Activated naive CD4-positive, alpha-beta T cell treated with anti-CD3 and anti-CD28 coated beads, Interleukin-2, amount 10 ng/mL, durations not matched to agents 7 days and 5 days (primary cell): Measurements from ENCODE around the gene PUS3.

ENCODE experiments used
- CTCF ChIA-PET: fragments of 350-600 bp; sonication (Branson Sonifier 250); formaldehyde crosslinking; loops from one replicate; lab custom pipeline; 2021; ENCODE audit warnings: antibody characterized with exemption; lab: Charles Lee
- DNase-seq: peaks from one replicate; pipeline ENCODE4 v3.0.0-alpha.2; 2020
- H3K27ac Mint-ChIP-seq: one replicate; pipeline ENCODE4 v1.8.0; 2021; ENCODE audit warnings: mild to moderate bottlenecking, moderate library complexity, mixed read lengths
- H3K27me3 Mint-ChIP-seq: one replicate; pipeline ENCODE4 v1.8.0; 2021; ENCODE audit warnings: mild to moderate bottlenecking, mixed read lengths
- H3K36me3 Mint-ChIP-seq: one replicate; pipeline ENCODE4 v1.8.0; 2021; ENCODE audit warnings: mixed read lengths
- H3K4me1 Mint-ChIP-seq: one replicate; pipeline ENCODE4 v1.8.0; 2021; ENCODE audit warnings: mixed read lengths
- H3K4me3 Mint-ChIP-seq: one replicate; pipeline ENCODE4 v1.8.0; 2021; ENCODE audit warnings: mild to moderate bottlenecking, moderate library complexity, mixed read lengths
- H3K9me3 Mint-ChIP-seq: one replicate; pipeline ENCODE4 v1.8.0; 2021; ENCODE audit warnings: mixed read lengths

The PUS3 gene

GRCh38 chr11:125902927-125903710 is at the start of gene PUS3:
Gene PUS3, minus strand, starts transcription at chr11:125903206. Its CDS starts 6,922 bp downstream, at chr11:125896284.
- DNase-seq, result peak; percentile 92
- H3K27me3 Mint-ChIP-seq, result peaks cover 39% of the 10 kb centered on the region
- peak within 1 kb of the TSS; percentile 94 for H3K4me3 Mint-ChIP-seq
- H3K27ac Mint-ChIP-seq, result peak within 1 kb of the TSS; percentile 90
- peaks cover 31% of the 10 kb centered on the region for H3K36me3 Mint-ChIP-seq
- peaks cover 27% of the 10 kb centered on the region for H3K4me1 Mint-ChIP-seq
- CTCF ChIA-PET, result interaction anchor here (1.1 to 1.3 kb wide), 3 partner anchors 14 to 19 kb away, joined by 3 read pairs; no protein-coding TSS in a partner anchor
- no peaks in the 10 kb centered on the region for H3K9me3 Mint-ChIP-seq

DNA sequence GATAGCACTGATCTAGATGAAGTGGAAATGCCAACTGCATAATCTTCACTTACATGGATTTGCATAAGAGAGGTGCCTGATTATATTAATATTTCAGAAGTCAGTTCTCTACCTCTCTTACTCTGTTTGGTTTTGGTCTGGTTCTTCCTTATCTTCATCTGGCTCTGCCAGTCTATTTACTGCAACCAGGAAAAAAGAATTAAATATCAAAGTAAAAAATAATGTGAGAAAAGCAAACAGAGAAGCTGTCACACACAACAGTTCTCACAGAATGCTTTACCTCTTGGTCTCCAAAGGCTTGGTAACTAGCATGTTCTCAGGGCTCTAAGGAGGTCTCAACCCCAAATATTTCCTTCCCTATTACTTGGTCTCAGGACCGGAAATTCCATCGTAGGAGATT is 49.6 kb upstream of the PUS3 start:
- Mint-ChIP-seq H3K36me3 (no peaks in the 10 kb centered on the region), H3K27ac (no peak overlapping the region), H3K27me3 (peaks cover 13% of the 10 kb centered on the region), H3K4me3 (no peak overlapping the region), H3K4me1 (peaks cover under 1% of the 10 kb centered on the region), H3K9me3 (no peaks in the 10 kb centered on the region)
- CTCF ChIA-PET, result interaction anchor here (2.3 kb wide), 1 partner anchor 11 kb away, joined by 5 read pairs; no protein-coding TSS in a partner anchor
- no peak for DNase-seq

DNA sequence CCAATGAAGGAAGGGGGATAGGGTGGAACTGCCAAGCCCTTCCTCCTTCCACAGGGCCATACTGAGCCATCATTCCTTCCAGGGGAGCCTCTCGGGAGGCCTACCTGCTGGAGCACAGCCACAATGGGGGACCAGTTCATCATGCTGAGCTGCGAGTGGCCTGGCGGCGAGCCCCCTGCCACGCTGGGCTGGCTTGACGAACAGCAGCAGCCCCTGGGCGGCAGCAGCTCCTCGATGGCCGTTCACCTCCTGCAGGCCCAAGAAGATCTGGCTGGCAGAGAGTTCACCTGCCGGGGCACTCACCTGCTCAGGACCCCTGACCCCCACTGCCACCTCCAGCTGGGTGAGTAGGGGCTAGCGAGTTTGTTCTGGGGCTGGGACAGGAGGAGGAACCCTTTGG is 48.7 kb upstream of the PUS3 start:
- Mint-ChIP-seq H3K27me3 (peaks cover 13% of the 10 kb centered on the region), H3K9me3 (no peaks in the 10 kb centered on the region), H3K4me3 (no peak overlapping the region), H3K4me1 (no peaks in the 10 kb centered on the region), H3K27ac (no peak overlapping the region), H3K36me3 (no peaks in the 10 kb centered on the region)
- CTCF ChIA-PET, result interaction anchor here (2.3 kb wide), 1 partner anchor 10 kb away, joined by 5 read pairs; no protein-coding TSS in a partner anchor
- no peak for DNase-seq

GRCh38 chr11:125950696-125951651 is 48.0 kb upstream of the PUS3 start:
- CTCF ChIA-PET, result interaction anchor here (0.6 to 2.3 kb wide), 2 partner anchors 10 to 249 kb away, joined by 3 to 5 read pairs; no protein-coding TSS in a partner anchor
- Mint-ChIP-seq H3K9me3 (no peaks in the 10 kb centered on the region), H3K36me3 (no peaks in the 10 kb centered on the region), H3K4me3 (no peak overlapping the region), H3K4me1 (no peaks in the 10 kb centered on the region), H3K27me3 (peaks cover 13% of the 10 kb centered on the region), H3K27ac (no peak overlapping the region)
- no peak for DNase-seq

- no peak for DNase-seq
- H3K36me3 Mint-ChIP-seq, result no peaks in the 10 kb centered on the region
- no peaks in the 10 kb centered on the region for H3K4me1 Mint-ChIP-seq
- H3K9me3 Mint-ChIP-seq, result no peaks in the 10 kb centered on the region
- peaks cover 13% of the 10 kb centered on the region for H3K27me3 Mint-ChIP-seq
- no peak overlapping the region for H3K27ac Mint-ChIP-seq
- CTCF ChIA-PET, result interaction anchor here (0.6 kb wide), 1 partner anchor 248 kb away, joined by 3 read pairs; no protein-coding TSS in a partner anchor
- H3K4me3 Mint-ChIP-seq, result no peak overlapping the region
Measured at GRCh38 chr11:125950178-125950490, 47.1 kb upstream of the PUS3 start.

GRCh38 chr11:125949271-125950177 is 46.5 kb upstream of the PUS3 start:
- H3K4me3 Mint-ChIP-seq, result no peak overlapping the region
- H3K9me3 Mint-ChIP-seq, result no peaks in the 10 kb centered on the region
- H3K4me1 Mint-ChIP-seq, result no peaks in the 10 kb centered on the region
- CTCF ChIA-PET, result interaction anchor here (1.4 kb wide), 1 partner anchor 11 kb away, joined by 3 read pairs; no protein-coding TSS in a partner anchor
- peaks cover 16% of the 10 kb centered on the region for H3K27me3 Mint-ChIP-seq
- H3K27ac Mint-ChIP-seq, result no peak overlapping the region
- no peak for DNase-seq
- no peaks in the 10 kb centered on the region for H3K36me3 Mint-ChIP-seq

DNA sequence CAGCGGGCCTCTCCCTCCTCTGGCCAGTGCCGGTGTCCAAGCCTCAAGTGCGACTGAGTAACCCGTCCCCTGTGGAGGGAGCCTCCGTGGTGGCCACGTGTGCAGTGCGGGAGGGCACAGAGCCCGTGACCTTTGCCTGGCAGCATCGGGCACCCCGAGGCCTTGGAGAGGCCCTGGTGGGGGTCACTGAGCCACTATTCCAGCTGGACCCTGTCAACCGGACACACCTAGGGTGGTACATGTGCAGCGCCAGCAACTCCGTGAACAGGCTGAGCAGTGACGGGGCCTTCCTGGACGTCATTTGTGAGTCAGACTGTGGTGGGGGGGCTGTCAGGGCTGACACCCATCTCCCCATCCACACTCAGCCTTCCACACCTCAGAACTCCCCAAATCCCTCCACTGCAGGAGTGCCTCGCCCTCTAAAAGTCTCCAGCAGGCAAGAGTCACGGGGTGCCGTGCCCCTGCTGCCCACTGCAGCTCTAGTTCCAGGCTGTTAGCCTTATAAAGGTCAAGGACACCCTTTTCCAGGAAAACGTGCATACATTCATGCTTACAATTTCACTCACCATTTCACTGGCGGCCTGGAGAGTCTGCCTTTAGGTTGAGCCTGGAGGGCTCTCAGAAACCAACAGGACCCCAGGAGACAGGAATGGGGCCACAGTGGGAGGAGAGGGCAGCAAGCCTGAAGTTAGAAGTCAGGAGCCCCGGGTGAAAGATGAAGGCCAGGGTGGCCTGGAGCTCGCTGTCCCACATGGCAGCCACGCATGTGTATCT is 45.5 kb upstream of the PUS3 start:
- Mint-ChIP-seq H3K4me1 (no peaks in the 10 kb centered on the region), H3K36me3 (no peaks in the 10 kb centered on the region), H3K9me3 (no peaks in the 10 kb centered on the region), H3K27me3 (peaks cover 13% of the 10 kb centered on the region), H3K27ac (no peak overlapping the region), H3K4me3 (no peak overlapping the region)
- DNase-seq, result no peak
- CTCF ChIA-PET, result interaction anchor here (1.4 kb wide), 1 partner anchor 10 kb away, joined by 3 read pairs; no protein-coding TSS in a partner anchor

GRCh38 chr11:125947419-125948277 is 44.6 kb upstream of the PUS3 start:
- Mint-ChIP-seq H3K27ac (no peak overlapping the region), H3K4me1 (no peaks in the 10 kb centered on the region), H3K27me3 (peaks cover 13% of the 10 kb centered on the region), H3K4me3 (no peak overlapping the region), H3K36me3 (no peaks in the 10 kb centered on the region), H3K9me3 (no peaks in the 10 kb centered on the region)
- CTCF ChIA-PET, result no interaction called here
- DNase-seq, result no peak

GRCh38 chr11:125946712-125947418 is 43.9 kb upstream of the PUS3 start:
- CTCF ChIA-PET, result no interaction called here
- peaks cover 7% of the 10 kb centered on the region for H3K4me1 Mint-ChIP-seq
- no peak for DNase-seq
- peaks cover 16% of the 10 kb centered on the region for H3K27me3 Mint-ChIP-seq
- no peak overlapping the region for H3K27ac Mint-ChIP-seq
- no peaks in the 10 kb centered on the region for H3K36me3 Mint-ChIP-seq
- H3K4me3 Mint-ChIP-seq, result no peak overlapping the region
- no peaks in the 10 kb centered on the region for H3K9me3 Mint-ChIP-seq

- Mint-ChIP-seq H3K9me3 (no peaks in the 10 kb centered on the region), H3K27ac (no peak within 1 kb of the TSS), H3K4me1 (peaks cover 7% of the 10 kb centered on the region), H3K4me3 (no peak within 1 kb of the TSS), H3K36me3 (no peaks in the 10 kb centered on the region), H3K27me3 (peaks cover 17% of the 10 kb centered on the region)
- CTCF ChIA-PET, result interaction anchor here (1.2 kb wide), 2 partner anchors 248 to 258 kb away, joined by 3 to 4 read pairs; no protein-coding TSS in a partner anchor
- no peak for DNase-seq
Measured at GRCh38 chr11:125945797-125946520, 43.0 kb upstream of the PUS3 start, which contains the start of gene VSIG10L2. Gene VSIG10L2, plus strand, starts transcription at chr11:125946044. Its CDS starts 12 bp downstream, at chr11:125946056.
